Stimulated activated naive CD8-positive, alpha-beta T cell treated with anti-CD3 and anti-CD28 coated beads, Interleukin-15, Interleukin-2, amounts not matched to agents 100 ng/mL and 50 ng/mL, for 24 hours (primary cell): Measurements from ENCODE around the gene EIF2S3.

Experiments
- H3K27ac Mint-ChIP-seq: one replicate; pipeline ENCODE4 v1.8.0; 2021; ENCODE audit warnings: mild to moderate bottlenecking, mixed read lengths
- H3K27me3 Mint-ChIP-seq: one replicate; pipeline ENCODE4 v1.8.0; 2021; ENCODE audit warnings: mixed read lengths
- H3K36me3 Mint-ChIP-seq: one replicate; pipeline ENCODE4 v1.8.0; 2021; ENCODE audit warnings: low read depth, mixed read lengths
- H3K4me1 Mint-ChIP-seq: one replicate; pipeline ENCODE4 v1.8.0; 2021; ENCODE audit warnings: low read depth, mixed read lengths
- H3K4me3 Mint-ChIP-seq: one replicate; pipeline ENCODE4 v1.8.0; 2021; ENCODE audit warnings: mild to moderate bottlenecking, mixed read lengths
- H3K9me3 Mint-ChIP-seq: one replicate; pipeline ENCODE4 v1.8.0; 2021; ENCODE audit warnings: mixed read lengths

Gene EIF2S3

DNA sequence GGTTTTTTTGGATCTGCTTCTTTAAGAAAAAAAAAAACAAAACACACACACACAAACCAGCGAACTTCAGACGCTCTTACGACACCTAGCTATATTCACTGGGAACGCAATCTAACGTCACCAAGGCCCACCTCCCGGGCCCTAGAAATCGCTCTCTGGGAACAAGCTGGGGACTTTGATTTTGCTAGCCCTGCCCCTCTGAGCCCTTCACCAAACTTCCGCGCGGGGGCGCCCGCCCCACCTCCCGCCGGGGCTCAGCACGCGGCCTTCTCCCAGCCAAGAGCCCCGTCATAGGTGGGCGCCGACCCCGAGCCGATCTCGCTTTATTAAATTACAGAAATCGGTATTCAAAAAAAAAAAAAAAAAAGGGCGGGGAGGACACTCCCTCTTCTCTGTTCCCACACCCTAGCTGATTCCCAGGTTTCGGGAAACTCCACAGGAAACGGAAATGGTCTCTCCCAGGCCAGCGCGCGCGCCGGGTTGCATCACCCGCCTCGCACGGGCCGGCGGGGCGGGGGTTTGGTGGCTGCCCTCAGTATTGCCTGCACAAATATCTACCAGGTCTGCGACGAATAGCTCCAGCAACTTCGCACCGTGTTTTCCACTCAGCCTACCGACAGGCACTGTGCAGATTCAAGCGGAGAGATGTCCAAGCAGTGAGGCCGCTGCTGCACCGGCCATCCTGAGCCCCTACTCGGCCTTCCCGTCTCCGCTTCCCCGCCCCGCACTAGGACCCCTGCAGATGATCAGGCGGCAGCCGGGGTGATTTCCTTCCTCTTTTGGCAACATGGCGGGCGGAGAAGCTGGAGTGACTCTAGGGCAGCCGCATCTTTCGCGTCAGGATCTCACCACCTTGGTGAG lies at the start of gene EIF2S3:
TSS of gene EIF2S3 (plus strand) at position 775 of the 861 bp plus-strand sequence. CDS start at position 788, 13 bp downstream.
- H3K36me3 Mint-ChIP-seq = peaks cover 16% of the 10 kb centered on the region
- H3K27ac Mint-ChIP-seq = no peak within 1 kb of the TSS
- H3K9me3 Mint-ChIP-seq = no peaks in the 10 kb centered on the region
- H3K4me1 Mint-ChIP-seq = peaks cover 10% of the 10 kb centered on the region
- no peak within 1 kb of the TSS for H3K4me3 Mint-ChIP-seq
- H3K27me3 Mint-ChIP-seq = no peaks in the 10 kb centered on the region

DNA sequence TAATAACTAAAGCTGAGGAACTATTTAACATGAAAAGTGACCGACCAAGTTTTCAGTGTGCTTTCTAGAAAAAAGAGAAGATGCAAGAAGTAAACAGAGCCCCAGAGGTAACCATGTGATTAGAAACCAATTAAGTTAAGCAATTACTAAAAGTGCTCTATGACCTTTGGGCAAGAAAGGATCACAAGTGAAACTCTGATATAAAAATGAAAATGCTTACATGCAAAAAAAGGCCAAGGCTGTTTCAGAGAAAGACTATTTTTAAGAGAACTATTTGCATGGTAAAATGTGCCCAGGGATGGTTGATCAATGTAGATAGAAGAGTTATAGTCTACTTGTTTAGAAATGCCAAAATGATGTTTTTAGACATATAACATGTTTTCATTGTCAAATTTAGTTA lies 49.7 kb upstream of the EIF2S3 start:
- Mint-ChIP-seq H3K4me3 (no peak overlapping the region), H3K27ac (peak overlapping the region; percentile 49), H3K4me1 (peaks cover 28% of the 10 kb centered on the region), H3K27me3 (no peaks in the 10 kb centered on the region), H3K36me3 (peaks cover 28% of the 10 kb centered on the region), H3K9me3 (no peaks in the 10 kb centered on the region)

- no peaks in the 10 kb centered on the region for H3K27me3 Mint-ChIP-seq
- no peak overlapping the region for H3K27ac Mint-ChIP-seq
- H3K36me3 Mint-ChIP-seq = peaks cover 36% of the 10 kb centered on the region
- no peak overlapping the region for H3K4me3 Mint-ChIP-seq
- peaks cover 37% of the 10 kb centered on the region for H3K4me1 Mint-ChIP-seq
- no peaks in the 10 kb centered on the region for H3K9me3 Mint-ChIP-seq
Measured at GRCh38 chrX:24005867-24006266, 48.9 kb upstream of the EIF2S3 start.

- Mint-ChIP-seq H3K36me3 (peaks cover 25% of the 10 kb centered on the region), H3K4me1 (peaks cover 43% of the 10 kb centered on the region), H3K9me3 (no peaks in the 10 kb centered on the region), H3K27me3 (no peaks in the 10 kb centered on the region), H3K4me3 (no peak overlapping the region), H3K27ac (no peak overlapping the region)
Measured at GRCh38 chrX:24012266-24012665, 42.5 kb upstream of the EIF2S3 start.

DNA sequence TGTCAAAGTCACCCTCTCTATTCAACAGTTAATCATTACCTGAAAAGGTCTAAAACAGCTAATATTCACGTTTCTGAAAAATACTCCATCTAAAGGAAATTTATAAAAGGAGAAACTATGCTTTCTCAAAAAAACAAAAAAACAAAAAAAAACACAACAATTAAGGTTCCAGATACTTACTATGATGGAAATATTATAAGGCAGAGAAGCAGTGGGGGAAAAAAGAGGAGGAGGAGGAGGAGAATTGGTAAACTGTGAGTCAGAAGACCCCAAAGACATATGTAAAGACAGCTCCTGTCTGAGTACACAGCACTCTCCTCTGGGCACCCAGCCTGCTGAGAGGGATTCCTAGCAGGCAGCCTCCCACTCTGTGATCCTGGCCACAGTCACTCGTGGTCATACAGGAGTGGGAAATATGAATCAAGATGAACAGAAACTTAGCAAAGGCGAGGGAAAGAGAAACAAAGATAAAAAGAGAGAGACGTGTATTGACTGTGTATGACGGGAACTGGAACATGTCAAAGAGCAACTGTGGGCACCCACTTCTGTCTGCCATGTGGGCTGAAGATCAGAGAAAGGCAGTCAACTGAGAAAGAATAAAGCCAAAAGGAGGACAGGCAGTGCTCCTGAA lies 40.3 kb upstream of the EIF2S3 start:
- Mint-ChIP-seq H3K27ac (peak overlapping the region; percentile 95), H3K4me3 (peak overlapping the region; percentile 66), H3K27me3 (no peaks in the 10 kb centered on the region), H3K9me3 (no peaks in the 10 kb centered on the region), H3K36me3 (peaks cover 25% of the 10 kb centered on the region), H3K4me1 (peaks cover 39% of the 10 kb centered on the region)

GRCh38 chrX:24017674-24018073 lies 37.1 kb upstream of the EIF2S3 start:
- Mint-ChIP-seq H3K27ac (no peak overlapping the region), H3K4me3 (no peak overlapping the region), H3K4me1 (peaks cover 52% of the 10 kb centered on the region), H3K9me3 (no peaks in the 10 kb centered on the region), H3K27me3 (no peaks in the 10 kb centered on the region), H3K36me3 (peaks cover 16% of the 10 kb centered on the region)

- no peaks in the 10 kb centered on the region for H3K27me3 Mint-ChIP-seq
- H3K27ac Mint-ChIP-seq = no peak overlapping the region
- H3K4me1 Mint-ChIP-seq = peaks cover 58% of the 10 kb centered on the region
- H3K36me3 Mint-ChIP-seq = peaks cover 21% of the 10 kb centered on the region
- H3K9me3 Mint-ChIP-seq = no peaks in the 10 kb centered on the region
- H3K4me3 Mint-ChIP-seq = no peak overlapping the region
Measured at GRCh38 chrX:24018809-24019208, 35.9 kb upstream of the EIF2S3 start.

- H3K4me3 Mint-ChIP-seq = no peak overlapping the region
- H3K4me1 Mint-ChIP-seq = peaks cover 52% of the 10 kb centered on the region
Measured at GRCh38 chrX:24019448-24019847, 35.3 kb upstream of the EIF2S3 start.

GRCh38 chrX:24020306-24020876 lies 34.4 kb upstream of the EIF2S3 start:
- Mint-ChIP-seq H3K27ac (peak overlapping the region; percentile 37), H3K27me3 (no peaks in the 10 kb centered on the region), H3K4me3 (peak overlapping the region; percentile 22), H3K9me3 (no peaks in the 10 kb centered on the region), H3K36me3 (peaks cover 21% of the 10 kb centered on the region), H3K4me1 (peaks cover 42% of the 10 kb centered on the region)

More at GRCh38 chrX:24019448-24019847, 35.3 kb upstream of the EIF2S3 start:
- Mint-ChIP-seq H3K36me3 (peaks cover 21% of the 10 kb centered on the region), H3K9me3 (no peaks in the 10 kb centered on the region), H3K27ac (no peak overlapping the region), H3K27me3 (no peaks in the 10 kb centered on the region)

DNA sequence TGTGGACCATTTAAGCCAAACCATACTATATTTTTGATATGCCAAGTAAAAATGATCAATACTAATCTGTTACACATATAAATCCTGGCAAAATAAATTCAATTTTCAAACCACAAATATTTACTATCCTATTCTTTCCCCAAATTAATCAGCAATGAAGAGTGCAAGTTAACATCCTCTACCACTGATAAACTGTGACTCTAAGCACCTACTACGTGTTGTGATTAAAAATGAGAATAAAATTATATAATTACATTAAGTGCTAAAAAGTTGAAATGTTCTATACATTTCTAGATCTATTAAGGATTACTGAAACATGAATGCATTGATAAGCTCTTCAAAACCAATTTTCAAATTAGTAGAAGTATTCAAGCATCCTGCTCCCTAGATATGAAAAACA lies 31.2 kb upstream of the EIF2S3 start:
- Mint-ChIP-seq H3K27me3 (no peaks in the 10 kb centered on the region), H3K36me3 (peaks cover 14% of the 10 kb centered on the region), H3K27ac (peak overlapping the region; percentile 61), H3K4me3 (peak overlapping the region; percentile 92), H3K9me3 (no peaks in the 10 kb centered on the region), H3K4me1 (peaks cover 40% of the 10 kb centered on the region)

GRCh38 chrX:24023972-24024669 lies 30.6 kb upstream of the EIF2S3 start:
- Mint-ChIP-seq H3K4me3 (peak overlapping the region; percentile 92), H3K4me1 (peaks cover 40% of the 10 kb centered on the region), H3K9me3 (no peaks in the 10 kb centered on the region), H3K27me3 (no peaks in the 10 kb centered on the region), H3K36me3 (peaks cover 14% of the 10 kb centered on the region), H3K27ac (peak overlapping the region; percentile 80)

DNA sequence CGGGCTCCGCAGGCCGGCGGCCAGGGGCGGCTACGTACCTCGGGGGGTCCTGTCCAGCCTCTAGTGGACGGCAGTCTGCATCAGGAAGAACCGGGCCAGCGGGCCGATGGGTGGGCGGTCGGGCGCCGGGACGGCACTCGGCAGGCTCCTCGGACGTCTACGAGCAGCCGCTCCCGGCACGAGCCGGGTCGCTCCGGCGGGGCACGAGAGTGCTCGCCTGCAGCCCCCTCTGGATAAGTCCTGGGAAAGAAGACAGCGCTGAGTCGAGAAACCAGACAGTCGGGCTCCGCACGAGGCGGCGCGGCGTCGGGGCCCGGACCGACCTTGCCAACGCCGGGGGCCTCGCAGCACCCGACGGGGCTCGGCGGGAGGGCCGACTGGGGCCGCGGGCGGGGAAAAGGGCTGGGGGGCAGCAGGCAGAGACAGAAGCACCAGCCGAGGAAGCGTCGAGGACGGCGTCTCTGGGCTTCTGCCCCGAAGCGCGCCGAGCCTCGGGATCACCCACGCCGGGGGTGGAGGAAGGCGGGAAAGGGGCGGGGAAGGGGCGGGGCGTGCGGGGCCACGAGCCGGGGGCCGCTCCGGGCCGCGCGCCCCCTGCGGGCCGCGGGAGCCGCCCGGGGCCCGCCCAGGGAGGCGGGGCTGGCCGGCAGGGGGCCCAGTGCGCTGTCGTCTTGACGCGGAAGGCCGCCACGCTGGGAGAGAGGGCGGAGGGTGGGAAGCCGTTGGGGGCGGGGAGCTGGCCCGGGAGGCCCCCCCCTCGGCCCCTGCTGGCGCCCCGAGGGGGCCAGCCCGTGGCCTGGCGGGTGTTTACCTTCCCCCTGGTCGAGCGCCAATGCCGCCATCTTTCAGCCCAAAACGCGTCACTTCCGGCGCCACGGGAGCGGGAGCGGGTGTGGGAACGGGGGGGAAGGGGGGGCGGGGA lies 29.7 kb upstream of the EIF2S3 start:
- Mint-ChIP-seq H3K36me3 (peaks cover 14% of the 10 kb centered on the region), H3K9me3 (no peaks in the 10 kb centered on the region), H3K4me1 (peaks cover 32% of the 10 kb centered on the region), H3K27ac (no peak overlapping the region), H3K27me3 (no peaks in the 10 kb centered on the region), H3K4me3 (peak overlapping the region; percentile 92)

DNA sequence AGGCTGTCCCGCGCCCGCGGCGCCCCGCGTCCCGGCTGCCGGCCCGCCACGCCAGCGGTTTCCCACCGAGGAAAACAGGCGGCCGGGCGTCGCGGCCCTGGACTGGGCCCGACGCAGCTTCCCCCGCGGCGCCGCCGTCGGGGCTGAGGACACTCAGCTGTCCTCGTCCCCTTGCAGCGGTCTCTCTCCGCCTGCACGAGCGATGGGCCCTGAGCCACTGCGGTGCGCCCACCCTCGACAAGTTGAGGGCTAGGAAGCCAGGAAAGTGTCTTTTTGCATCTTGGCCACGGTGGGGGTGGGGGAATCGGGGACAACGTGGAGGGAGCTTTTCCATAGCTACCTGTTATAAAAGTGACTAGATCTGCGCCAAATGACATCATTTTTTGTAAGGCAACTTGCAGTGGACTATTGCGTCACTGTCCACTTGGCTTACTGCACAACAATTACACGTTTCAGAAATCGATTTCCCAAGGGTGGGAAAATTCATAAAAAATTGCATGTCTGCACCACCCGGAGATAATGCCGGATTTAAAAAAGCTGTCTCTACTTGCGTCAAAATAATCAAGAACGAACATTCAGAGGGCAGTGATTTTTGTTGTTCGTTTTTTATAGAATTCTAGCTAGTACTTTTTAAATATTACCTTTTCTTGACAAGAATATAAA lies 28.9 kb upstream of the EIF2S3 start:
- Mint-ChIP-seq H3K4me1 (peaks cover 24% of the 10 kb centered on the region), H3K9me3 (no peaks in the 10 kb centered on the region), H3K36me3 (peaks cover 14% of the 10 kb centered on the region), H3K27ac (peak overlapping the region; percentile 82), H3K27me3 (no peaks in the 10 kb centered on the region), H3K4me3 (peak overlapping the region; percentile 83)
